GM21723 (cell line): ENCODE measurements around the gene SIMC1.
"Not testable (repeated sequence)": the region's sequence is repeated elsewhere in the genome, so short reads cannot be mapped to it uniquely, and the experiment has no call there.

Experiments used
- ATAC-seq: cut with Tn5 transposase; IDR thresholded peaks from one replicate; pipeline ENCODE4 v1.9.1; 2021; ENCODE audit warnings: mild to moderate bottlenecking, moderate library complexity; ENCODE audit not compliant: unreplicated experiment

Gene SIMC1

GRCh38 chr5:176237971-176238644 lies at the start of gene SIMC1:
Gene SIMC1, plus strand, starts transcription at chr5:176238424. Its CDS starts 85 bp downstream, at chr5:176238509.
- ATAC-seq: peak; percentile 78

- no peak for ATAC-seq
Observed at GRCh38 chr5:176188506-176189193, 49.6 kb upstream of the SIMC1 start.

GRCh38 chr5:176189857-176190256 lies 48.4 kb upstream of the SIMC1 start:
- no peak for ATAC-seq

- no peak for ATAC-seq
Observed at GRCh38 chr5:176190886-176191755, 47.1 kb upstream of the SIMC1 start.

- no peak for ATAC-seq
Observed at GRCh38 chr5:176192094-176192721, 46.0 kb upstream of the SIMC1 start.

- ATAC-seq: not testable (repeated sequence)
Observed at GRCh38 chr5:176192722-176193117, 45.5 kb upstream of the SIMC1 start.

- not testable (repeated sequence) for ATAC-seq
Observed at GRCh38 chr5:176193636-176194035, 44.6 kb upstream of the SIMC1 start.

GRCh38 chr5:176194238-176195083 lies 43.8 kb upstream of the SIMC1 start:
- not testable (repeated sequence) for ATAC-seq

GRCh38 chr5:176195084-176195413 lies 43.2 kb upstream of the SIMC1 start:
- ATAC-seq: not testable (repeated sequence)

GRCh38 chr5:176195487-176196207 lies 42.6 kb upstream of the SIMC1 start:
- not testable (repeated sequence) for ATAC-seq

GRCh38 chr5:176196781-176197180 lies 41.4 kb upstream of the SIMC1 start:
- ATAC-seq: not testable (repeated sequence)

GRCh38 chr5:176197234-176197858 lies 40.9 kb upstream of the SIMC1 start:
- ATAC-seq: not testable (repeated sequence)

GRCh38 chr5:176198299-176198698 lies 39.9 kb upstream of the SIMC1 start:
- not testable (repeated sequence) for ATAC-seq

GRCh38 chr5:176198991-176199733 lies 39.1 kb upstream of the SIMC1 start:
- not testable (repeated sequence) for ATAC-seq

- ATAC-seq: not testable (repeated sequence)
Observed at GRCh38 chr5:176199803-176200399, 38.3 kb upstream of the SIMC1 start.

GRCh38 chr5:176201811-176202210 lies 36.4 kb upstream of the SIMC1 start:
- ATAC-seq: no peak

- ATAC-seq: no peak
Observed at GRCh38 chr5:176203086-176203485, 35.1 kb upstream of the SIMC1 start.

- not testable (repeated sequence) for ATAC-seq
Observed at GRCh38 chr5:176203535-176203934, 34.7 kb upstream of the SIMC1 start.
